ENCODE data around the gene XPNPEP1. TPM values are rescaled to one million over a fixed set of nuclear protein-coding genes. Genes with fewer than 3 reads are reported as not detected.

XPNPEP1 gene
- total and polyA plus RNA-seq, 2 of the 4 experiments (the other 2 are of a cell fraction) = 164 to 311 TPM

GRCh38 chr10:109959259-109960145 lies 36.2 kb upstream of the XPNPEP1 start (continued):
- TF ChIP-seq, protein P1, sequence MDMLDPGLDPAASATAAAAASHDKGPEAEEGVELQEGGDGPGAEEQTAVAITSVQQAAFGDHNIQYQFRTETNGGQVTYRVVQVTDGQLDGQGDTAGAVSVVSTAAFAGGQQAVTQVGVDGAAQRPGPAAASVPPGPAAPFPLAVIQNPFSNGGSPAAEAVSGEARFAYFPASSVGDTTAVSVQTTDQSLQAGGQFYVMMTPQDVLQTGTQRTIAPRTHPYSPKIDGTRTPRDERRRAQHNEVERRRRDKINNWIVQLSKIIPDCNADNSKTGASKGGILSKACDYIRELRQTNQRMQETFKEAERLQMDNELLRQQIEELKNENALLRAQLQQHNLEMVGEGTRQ (IDR thresholded peaks at IDR 0.05; ENCODE audit: low read depth, low read length) = no peak
- no peak for TF ChIP-seq RAD21 (IDR thresholded peaks at IDR 0.05; ENCODE audit: low read length)

DNA sequence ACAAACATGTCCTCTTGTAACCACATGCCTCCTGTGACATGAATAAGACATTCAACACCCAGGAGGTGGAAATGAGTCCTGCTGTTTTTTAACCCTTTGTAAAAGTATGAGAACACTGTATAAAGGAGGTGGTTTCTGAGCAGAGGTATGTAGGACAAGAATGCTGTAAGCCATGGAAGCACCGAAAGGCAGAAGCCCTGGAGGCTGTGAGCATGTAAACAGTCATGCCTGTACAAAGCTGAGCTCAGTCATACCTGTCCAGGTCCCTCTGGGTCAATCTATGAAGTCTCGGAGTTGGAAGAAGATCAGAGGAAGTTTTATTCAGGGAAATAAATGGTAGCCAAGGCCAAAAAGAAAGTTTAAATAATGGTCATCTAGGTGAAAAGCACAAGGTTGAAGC lies 34.7 kb upstream of the XPNPEP1 start:
- no peak overlapping the region for H2BK5ac ChIP-seq (ENCODE audit: low read depth, low read length, poor library complexity, severe bottlenecking)
- H3K18ac ChIP-seq (ENCODE audit: low read depth, low read length) = no peak overlapping the region
- no peak overlapping the region for H4K5ac ChIP-seq (ENCODE audit: low read depth, low read length)
- no peaks in the 10 kb centered on the region for H3K36me3 ChIP-seq (ENCODE audit: control insufficient read depth, insufficient read depth, low read length)
- TF ChIP-seq, protein P1 (IDR thresholded peaks at IDR 0.05; ENCODE audit: low read depth, low read length) = no peak
- no peak for TF ChIP-seq SMC3 (IDR thresholded peaks at IDR 0.05; ENCODE audit: low read depth, low read length)
- ATAC-seq (ENCODE audit: low read depth) = no peak
- WGBS, 2 experiments (ENCODE audit: extremely low coverage in 2 of 2, insufficient read length in 1 of 2) = 100% methylated on average over 1 of the region's 2 CpGs; no CpG with 5 or more reads in 1 of the 2 experiments
- H2BK20ac ChIP-seq (ENCODE audit: low read depth, low read length) = no peak overlapping the region
- H3K27me3 ChIP-seq (ENCODE audit: control insufficient read depth, insufficient read depth, low read length) = no peaks in the 10 kb centered on the region
- H2BK15ac ChIP-seq (ENCODE audit: low read depth, low read length) = no peak overlapping the region
- no peak overlapping the region for H4K8ac ChIP-seq (ENCODE audit: low read depth in 2 of 2, low read length in 2 of 2)
- ChIA-PET CTCF (no interaction called here), POLR2A (ENCODE audit: unreplicated experiment) (no interaction called here)
- DNase-seq = no peak
- intact Hi-C loops (cut with micrococcal nuclease) (loop anchor here (2.0 kb wide), 1 partner anchor 29 kb away; no protein-coding TSS in a partner anchor), in situ Hi-C loops (cut with MboI; ENCODE audit: low sequenced_read_pairs) (no loop called here), dilution Hi-C loops (cut with HindIII; ENCODE audit: low sequenced_read_pairs, unreplicated experiment) (no loop called here)
- no peaks in the 10 kb centered on the region for H3K9me3 ChIP-seq (ENCODE audit: control insufficient read depth, insufficient read depth, low read length)
- no peak overlapping the region for H3K4me2 ChIP-seq (ENCODE audit: low read depth, low read length)
- BruUV-seq (replicated peaks) = no TSS peak
- no peak overlapping the region for H3K14ac ChIP-seq (replicated peaks; ENCODE audit: low read depth, low read length)
- no peak overlapping the region for H2AK9ac ChIP-seq (replicated peaks; ENCODE audit: low read depth, low read length, poor library complexity)
- no peak overlapping the region for H3K56ac ChIP-seq (ENCODE audit: extremely low read depth, insufficient read depth, low read length)
- H2BK120ac ChIP-seq (ENCODE audit: low read depth, low read length) = no peak overlapping the region
- no peak overlapping the region for H2AK5ac ChIP-seq (ENCODE audit: low read depth, low read length)
- H4K20me1 ChIP-seq (ENCODE audit: insufficient read depth, low read length) = no peaks in the 10 kb centered on the region
- H3K4me3 ChIP-seq (ENCODE audit: insufficient read depth, low read depth, low read length) = no peak overlapping the region
- 0 out of 2 replicates have a peak, but pooled peaks cover 4% of the 10 kb centered on the region for H3K9me1 ChIP-seq (ENCODE audit: insufficient read depth, low read length)
- H4K91ac ChIP-seq (ENCODE audit: insufficient read depth, low read depth, low read length) = no peak overlapping the region
- no peak overlapping the region for H3K27ac ChIP-seq (ENCODE audit: insufficient read depth, low read length)
- peaks cover 14% of the 10 kb centered on the region for H3K4me1 ChIP-seq (ENCODE audit: control insufficient read depth, insufficient read depth, low read length)
- no peak overlapping the region for H3K23ac ChIP-seq (ENCODE audit: low read depth, low read length)
- no peak overlapping the region for H2AFZ ChIP-seq (replicated peaks; ENCODE audit: low read length, poor library complexity)
- H3K4ac ChIP-seq (ENCODE audit: low read depth, low read length) = no peak overlapping the region
- no peak overlapping the region for H3K9ac ChIP-seq (ENCODE audit: low read depth, low read length)
- H3K79me1 ChIP-seq (ENCODE audit: low read depth in 1 of 2, low read length in 2 of 2) = no peaks in the 10 kb centered on the region

All from IMR-90 (cell line).